C4-2B (cell line): Measurements from ENCODE around the gene GFRA1.

ENCODE experiments used
- H3K27ac ChIP-seq: fragments of 450-650 bp; 2 replicates; pipeline ENCODE4 v1.5.1; 2017
- ZFX ChIP-seq: fragments of 450-650 bp; IDR thresholded peaks from 2 replicates; pipeline ENCODE4 v1.6.1; 2017
- TF ChIP-seq, protein P1 (sequence below): fragments of 450-650 bp; conservative IDR thresholded peaks from 2 replicates; pipeline ENCODE4 v1.5.1; 2017; ENCODE audit warnings: mild to moderate bottlenecking

GFRA1 gene

DNA sequence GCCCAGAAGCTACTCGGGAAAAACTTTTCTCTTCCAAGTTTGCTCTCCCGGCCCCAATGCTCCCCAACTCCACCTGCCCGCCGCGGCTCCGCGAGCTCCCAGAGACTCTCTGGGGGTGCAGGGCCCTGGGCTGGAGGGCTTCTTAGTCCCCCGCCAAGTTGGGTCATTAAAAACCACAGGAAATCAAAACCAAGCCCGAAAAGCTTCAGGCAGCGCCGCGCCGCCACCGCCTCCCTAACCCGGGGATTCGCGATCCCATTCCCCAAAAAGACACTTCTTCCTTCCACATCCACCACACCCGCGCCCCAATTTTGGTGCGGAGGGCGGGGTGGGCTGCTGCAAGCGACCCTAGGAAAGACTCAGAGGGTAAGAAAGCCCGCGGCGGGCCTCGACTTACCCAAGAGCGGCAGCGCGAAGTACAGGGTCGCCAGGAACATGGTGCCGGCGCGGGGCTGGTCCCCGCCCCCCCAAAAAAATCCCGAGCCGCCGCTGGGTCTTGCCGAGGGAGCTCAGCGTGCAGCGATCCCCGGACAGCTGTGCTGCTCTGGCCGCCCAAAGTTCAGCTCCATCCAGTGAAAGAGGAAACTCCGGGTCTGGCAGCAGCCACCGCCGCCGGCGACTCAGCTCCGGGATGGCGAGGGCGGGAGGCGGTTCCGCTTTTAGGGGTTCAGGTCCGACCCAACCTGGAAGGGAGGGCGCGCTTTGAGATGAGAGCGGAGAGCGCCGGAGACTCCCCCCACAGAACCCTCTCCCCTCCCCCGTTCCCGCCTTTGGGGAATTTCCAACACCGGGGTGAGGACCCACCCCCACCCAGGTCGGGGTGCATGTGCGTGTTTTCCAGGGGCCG is 1.2 kb downstream of the GFRA1 start:
- no peak overlapping the region for H3K27ac ChIP-seq
- no peak for TF ChIP-seq ZFX
- TF ChIP-seq, protein P1, sequence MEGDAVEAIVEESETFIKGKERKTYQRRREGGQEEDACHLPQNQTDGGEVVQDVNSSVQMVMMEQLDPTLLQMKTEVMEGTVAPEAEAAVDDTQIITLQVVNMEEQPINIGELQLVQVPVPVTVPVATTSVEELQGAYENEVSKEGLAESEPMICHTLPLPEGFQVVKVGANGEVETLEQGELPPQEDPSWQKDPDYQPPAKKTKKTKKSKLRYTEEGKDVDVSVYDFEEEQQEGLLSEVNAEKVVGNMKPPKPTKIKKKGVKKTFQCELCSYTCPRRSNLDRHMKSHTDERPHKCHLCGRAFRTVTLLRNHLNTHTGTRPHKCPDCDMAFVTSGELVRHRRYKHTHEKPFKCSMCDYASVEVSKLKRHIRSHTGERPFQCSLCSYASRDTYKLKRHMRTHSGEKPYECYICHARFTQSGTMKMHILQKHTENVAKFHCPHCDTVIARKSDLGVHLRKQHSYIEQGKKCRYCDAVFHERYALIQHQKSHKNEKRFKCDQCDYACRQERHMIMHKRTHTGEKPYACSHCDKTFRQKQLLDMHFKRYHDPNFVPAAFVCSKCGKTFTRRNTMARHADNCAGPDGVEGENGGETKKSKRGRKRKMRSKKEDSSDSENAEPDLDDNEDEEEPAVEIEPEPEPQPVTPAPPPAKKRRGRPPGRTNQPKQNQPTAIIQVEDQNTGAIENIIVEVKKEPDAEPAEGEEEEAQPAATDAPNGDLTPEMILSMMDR = no peak

- no peak overlapping the region for H3K27ac ChIP-seq
- no peak for TF ChIP-seq ZFX
- TF ChIP-seq, protein P1 = no peak
These were observed 2.0 kb downstream of the GFRA1 start for GRCh38 chr10:116270771-116271592.

DNA sequence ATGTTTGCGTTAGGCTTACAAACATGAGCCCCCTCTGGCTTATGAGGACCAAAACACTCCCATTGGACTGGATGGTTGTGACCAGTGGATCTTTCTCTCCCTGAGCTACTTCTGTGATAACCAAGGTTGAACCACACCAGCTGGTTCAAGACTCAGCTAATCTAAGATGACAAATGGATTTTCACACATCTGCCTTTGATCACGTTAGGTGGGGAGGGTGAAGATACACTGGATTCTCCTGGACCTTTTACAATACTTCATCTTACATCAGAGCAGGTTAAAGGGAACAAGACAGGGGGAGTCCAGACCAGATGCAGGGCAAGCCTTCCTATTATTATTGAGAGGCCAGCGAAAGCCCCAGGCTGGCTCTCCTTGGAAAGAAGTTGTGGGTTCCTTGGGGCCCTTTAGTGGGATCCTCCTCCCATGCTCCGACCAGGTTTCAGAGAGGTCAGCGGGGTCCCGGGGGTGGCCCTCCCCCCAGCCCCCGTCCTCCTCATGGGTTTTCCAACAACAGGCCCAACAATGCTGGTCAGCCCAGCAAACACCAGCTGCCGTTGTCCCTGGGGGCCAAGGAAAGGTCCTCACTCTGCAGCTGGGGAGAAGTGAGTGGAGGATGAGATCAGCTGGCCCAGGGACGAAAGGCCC is 2.8 kb downstream of the GFRA1 start:
- TF ChIP-seq, protein P1 = no peak
- no peak for TF ChIP-seq ZFX
- no peak overlapping the region for H3K27ac ChIP-seq

DNA sequence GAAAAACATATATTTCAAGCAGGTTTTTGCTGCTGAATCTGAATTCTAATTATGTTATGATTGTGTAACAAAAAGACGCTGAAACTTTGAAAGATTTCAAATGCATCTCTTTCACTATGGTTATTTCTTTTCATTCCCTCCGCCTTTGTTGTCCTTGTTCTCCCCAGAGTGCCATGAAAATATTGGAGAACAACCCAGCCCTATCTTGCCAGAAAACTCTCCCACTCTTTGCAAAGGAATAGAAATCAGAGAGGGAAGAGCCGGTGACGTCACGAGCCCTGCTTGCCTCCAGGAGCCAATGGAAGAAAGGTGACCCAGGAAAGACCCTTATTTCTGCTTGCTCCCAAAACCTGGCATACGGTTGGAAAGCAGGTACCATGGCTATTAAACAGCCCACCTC is 3.4 kb downstream of the GFRA1 start:
- no peak overlapping the region for H3K27ac ChIP-seq
- TF ChIP-seq, protein P1 = no peak
- TF ChIP-seq ZFX = no peak

GRCh38 chr10:116268976-116269375 is 4.0 kb downstream of the GFRA1 start:
- no peak overlapping the region for H3K27ac ChIP-seq
- TF ChIP-seq ZFX = no peak
- TF ChIP-seq, protein P1 = peak; percentile 36

- H3K27ac ChIP-seq = no peak overlapping the region
- no peak for TF ChIP-seq ZFX
- TF ChIP-seq, protein P1 = no peak
These were observed 7.3 kb downstream of the GFRA1 start for GRCh38 chr10:116265686-116266085.
